RWPE1 (cell line): ENCODE measurements around the gene RHBG.

Experiments
- CTCF ChIA-PET: fragments of 350-600 bp; sonication (Branson Sonifier 250); formaldehyde crosslinking; extraction: SDS; loops from one replicate; lab custom pipeline; 2021; lab: Yijun Ruan, JAX
- POLR2A ChIA-PET: fragments of 400-600 bp; formaldehyde crosslinking; extraction: SDS; loops from one replicate; lab custom pipeline; 2020; ENCODE audit warnings: antibody characterized with exemption; ENCODE audit not compliant: low non-redundant PET; lab: Yijun Ruan, JAX
- DNase-seq: peaks from one replicate; pipeline ENCODE4 v3.0.0; 2012; ENCODE audit warnings: low spot score
- H3K27ac ChIP-seq: fragments of 450-650 bp; 2 replicates; pipeline ENCODE4 v1.5.1; 2017
- TF ChIP-seq, protein P1 (sequence below): fragments of 450-650 bp; conservative IDR thresholded peaks from 2 replicates; pipeline ENCODE4 v1.5.1; 2017; ENCODE audit warnings: low read depth, mild to moderate bottlenecking

The RHBG gene

DNA sequence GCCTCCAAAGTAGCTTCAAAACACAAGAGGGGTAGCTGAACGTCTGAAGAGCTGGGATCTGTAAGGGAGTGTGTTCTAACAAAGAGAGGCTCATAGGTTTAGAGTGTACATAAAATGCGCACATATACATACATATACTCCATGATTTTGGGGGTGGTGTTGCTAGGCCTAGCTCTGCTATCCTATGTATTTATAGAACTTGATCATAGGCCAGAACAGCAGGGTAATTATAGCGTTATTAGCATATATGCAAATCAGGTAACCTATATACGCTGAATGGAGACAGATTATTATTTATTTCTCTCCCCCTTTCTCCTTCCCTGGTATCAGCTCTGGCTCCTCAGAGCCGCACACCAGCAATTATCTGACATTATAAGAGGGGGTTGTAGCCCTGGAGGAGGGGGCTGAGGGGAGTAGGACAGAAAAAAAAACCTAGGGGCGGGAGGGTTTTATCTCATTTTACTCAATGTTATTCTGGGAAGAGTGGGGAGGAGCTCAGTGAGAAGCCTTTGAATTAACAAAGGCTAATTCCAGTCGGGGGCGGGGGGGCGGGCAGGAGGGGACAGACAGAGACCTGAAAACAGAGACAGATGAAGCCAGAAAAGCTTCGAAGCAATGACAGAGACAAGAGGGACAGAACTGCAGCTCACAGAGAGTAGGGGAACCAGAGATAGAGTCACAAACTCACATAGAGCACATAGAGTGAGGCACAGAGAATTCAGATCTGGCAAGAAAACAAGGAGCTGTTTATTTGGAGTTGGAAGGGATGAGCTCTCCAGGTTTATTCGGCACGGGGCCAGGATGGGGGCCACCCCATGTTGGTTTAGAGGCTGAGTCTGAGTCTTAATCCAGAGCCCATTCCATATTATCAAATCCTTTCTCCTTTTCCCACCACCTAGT lies 63.0 kb downstream of the RHBG start:
- DNase-seq = no peak
- CTCF ChIA-PET = interaction anchor here (0.7 to 1.2 kb wide), 4 partner anchors 14 to 196 kb away, joined by 3 to 5 read pairs (median 4); no protein-coding TSS in a partner anchor
- no peak overlapping the region for H3K27ac ChIP-seq
- TF ChIP-seq, protein P1, sequence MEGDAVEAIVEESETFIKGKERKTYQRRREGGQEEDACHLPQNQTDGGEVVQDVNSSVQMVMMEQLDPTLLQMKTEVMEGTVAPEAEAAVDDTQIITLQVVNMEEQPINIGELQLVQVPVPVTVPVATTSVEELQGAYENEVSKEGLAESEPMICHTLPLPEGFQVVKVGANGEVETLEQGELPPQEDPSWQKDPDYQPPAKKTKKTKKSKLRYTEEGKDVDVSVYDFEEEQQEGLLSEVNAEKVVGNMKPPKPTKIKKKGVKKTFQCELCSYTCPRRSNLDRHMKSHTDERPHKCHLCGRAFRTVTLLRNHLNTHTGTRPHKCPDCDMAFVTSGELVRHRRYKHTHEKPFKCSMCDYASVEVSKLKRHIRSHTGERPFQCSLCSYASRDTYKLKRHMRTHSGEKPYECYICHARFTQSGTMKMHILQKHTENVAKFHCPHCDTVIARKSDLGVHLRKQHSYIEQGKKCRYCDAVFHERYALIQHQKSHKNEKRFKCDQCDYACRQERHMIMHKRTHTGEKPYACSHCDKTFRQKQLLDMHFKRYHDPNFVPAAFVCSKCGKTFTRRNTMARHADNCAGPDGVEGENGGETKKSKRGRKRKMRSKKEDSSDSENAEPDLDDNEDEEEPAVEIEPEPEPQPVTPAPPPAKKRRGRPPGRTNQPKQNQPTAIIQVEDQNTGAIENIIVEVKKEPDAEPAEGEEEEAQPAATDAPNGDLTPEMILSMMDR = no peak
- POLR2A ChIA-PET = no interaction called here

DNA sequence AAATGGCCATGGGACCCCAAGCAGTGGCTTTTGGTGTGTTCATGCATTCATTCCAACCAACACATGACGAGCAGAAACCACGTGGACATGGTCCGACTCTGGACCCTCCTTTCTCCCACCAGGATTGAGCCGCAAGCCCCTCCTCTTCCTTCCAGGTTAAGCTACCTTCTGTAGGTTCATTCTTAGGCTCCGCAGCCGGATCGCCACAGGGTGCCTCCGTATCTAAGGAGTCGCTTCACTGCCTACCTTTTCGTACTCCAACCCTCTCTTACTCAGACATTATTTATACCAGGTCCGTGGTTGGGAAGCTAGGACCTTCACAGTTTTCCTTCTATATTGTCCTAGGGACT lies 63.6 kb downstream of the RHBG start:
- POLR2A ChIA-PET = no interaction called here

DNA sequence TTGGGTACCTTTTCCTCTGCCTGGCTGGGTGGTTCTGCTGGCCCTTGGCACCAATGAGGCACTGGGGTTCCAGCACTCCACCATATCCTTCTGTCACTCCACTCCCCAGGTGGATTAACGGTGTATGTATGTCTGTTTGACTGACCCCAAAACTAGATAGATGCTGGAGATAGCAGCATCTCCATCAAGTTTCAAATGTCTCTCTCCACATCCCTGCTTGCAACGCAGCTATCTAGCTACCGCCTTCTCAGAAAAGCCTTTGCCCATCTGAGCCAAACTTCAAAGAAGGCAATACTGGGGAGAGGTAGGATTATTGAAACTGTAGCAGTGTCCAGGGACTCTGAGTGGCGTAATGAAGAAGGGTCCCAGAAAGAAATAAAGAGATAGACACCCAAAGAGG lies 64.0 kb downstream of the RHBG start:
- ChIA-PET CTCF (interaction anchor here (0.7 to 1.0 kb wide), 2 partner anchors 22 to 47 kb away, joined by 3 to 4 read pairs; no protein-coding TSS in a partner anchor), POLR2A (no interaction called here)
- TF ChIP-seq, protein P1 = no peak
- no peak overlapping the region for H3K27ac ChIP-seq
- no peak for DNase-seq

More for the DNA sequence above, 63.6 kb downstream of the RHBG start:
- no peak for DNase-seq
- CTCF ChIA-PET = interaction anchor here (0.7 to 1.2 kb wide), 5 partner anchors 13 to 195 kb away, joined by 3 to 5 read pairs (median 4); no protein-coding TSS in a partner anchor
- TF ChIP-seq, protein P1 = no peak
- H3K27ac ChIP-seq = no peak overlapping the region

DNA sequence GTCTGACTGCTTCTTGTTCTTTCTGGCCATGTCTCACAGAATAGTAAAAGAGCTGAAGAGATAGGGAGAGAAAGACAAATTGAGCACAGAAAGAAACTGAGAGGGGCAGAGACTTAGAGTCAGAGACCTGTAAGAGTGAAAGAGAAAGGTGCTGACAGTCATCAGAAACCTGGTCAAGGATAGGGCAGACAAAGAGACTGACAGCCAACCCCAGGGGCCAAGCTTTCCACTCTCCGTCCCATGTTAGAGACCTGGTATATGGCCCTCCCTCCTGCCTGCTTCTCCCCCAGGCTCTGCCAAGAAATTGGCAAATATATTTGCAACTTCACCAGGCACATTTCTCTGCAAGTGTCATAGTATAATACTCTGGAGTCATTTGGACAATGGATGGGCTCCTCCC lies 64.6 kb downstream of the RHBG start:
- CTCF ChIA-PET = interaction anchor here (1.2 kb wide), 1 partner anchor 48 kb away, joined by 8 read pairs; no protein-coding TSS in a partner anchor
- TF ChIP-seq, protein P1 = no peak

More for the DNA sequence above, 64.6 kb downstream of the RHBG start:
- no peak for DNase-seq
- POLR2A ChIA-PET = interaction anchor here (0.5 kb wide), 1 partner anchor 92 kb away, joined by 4 read pairs; no protein-coding TSS in a partner anchor
- no peak overlapping the region for H3K27ac ChIP-seq
